Testis (tissue), 2 donors: ENCODE data around the gene SAP130.

Experiments
- CTCF ChIP-seq, 3 experiments: fragments of 450-650 bp in 2 of 3; fragments of 200-600 bp in 1 of 3; sonication (generic) in 1 of 3; IDR thresholded peaks; one replicate each; pipeline ENCODE4 v1.5.1; 2016 to 2019; ENCODE audit warnings: antibody characterized with exemption in 3 of 3, mild to moderate bottlenecking in 2 of 3, moderate library complexity in 1 of 3
- POLR2A ChIP-seq: fragments of 450-650 bp; IDR thresholded peaks from one replicate; pipeline ENCODE4 v1.6.1; 2017; ENCODE audit warnings: antibody characterized with exemption, mild to moderate bottlenecking, moderate library complexity

- no peak for TF ChIP-seq CTCF (IDR thresholded peaks at IDR 0.05)
- no peak for TF ChIP-seq POLR2A
Observed at GRCh38 chr2:128032092-128032491, 4.2 kb upstream of the SAP130 start.
